ENCODE measurements around the gene CCDC158.

CCDC158 gene

GRCh38 chr4:76278583-76278982 is 142.4 kb downstream of the CCDC158 start:
- Mint-ChIP-seq H3K36me3 (ENCODE audit: low read depth) (no peaks in the 10 kb centered on the region), H3K9me3 (no peaks in the 10 kb centered on the region), H3K27me3 (peaks cover 9% of the 10 kb centered on the region), H3K27ac (no peak overlapping the region), H3K4me1 (ENCODE audit: low read depth) (peaks cover 1% of the 10 kb centered on the region), H3K4me3 (no peak overlapping the region)
- no peak for DNase-seq

- DNase-seq: no peak
These were observed 143.3 kb downstream of the CCDC158 start for GRCh38 chr4:76277667-76278066.

GRCh38 chr4:76276813-76277212 is 144.1 kb downstream of the CCDC158 start:
- peaks cover 9% of the 10 kb centered on the region for H3K27me3 Mint-ChIP-seq
- no peak for DNase-seq
- H3K36me3 Mint-ChIP-seq (ENCODE audit: low read depth): no peaks in the 10 kb centered on the region

More at GRCh38 chr4:76277667-76278066, 143.3 kb downstream of the CCDC158 start:
- no peak overlapping the region for H3K27ac Mint-ChIP-seq
- peaks cover 9% of the 10 kb centered on the region for H3K27me3 Mint-ChIP-seq
- H3K9me3 Mint-ChIP-seq: no peaks in the 10 kb centered on the region
- no peaks in the 10 kb centered on the region for H3K36me3 Mint-ChIP-seq (ENCODE audit: low read depth)
- no peak overlapping the region for H3K4me3 Mint-ChIP-seq
- H3K4me1 Mint-ChIP-seq (ENCODE audit: low read depth): peaks cover 1% of the 10 kb centered on the region

GRCh38 chr4:76275486-76276124 is 145.3 kb downstream of the CCDC158 start:
- H3K4me1 Mint-ChIP-seq (ENCODE audit: low read depth): peaks cover 1% of the 10 kb centered on the region
- peaks cover 13% of the 10 kb centered on the region for H3K27me3 Mint-ChIP-seq
- H3K9me3 Mint-ChIP-seq: no peaks in the 10 kb centered on the region
- no peak overlapping the region for H3K4me3 Mint-ChIP-seq
- no peak for DNase-seq
- H3K36me3 Mint-ChIP-seq (ENCODE audit: low read depth): no peaks in the 10 kb centered on the region
- H3K27ac Mint-ChIP-seq: no peak overlapping the region

More at GRCh38 chr4:76276813-76277212, 144.1 kb downstream of the CCDC158 start:
- Mint-ChIP-seq H3K4me1 (ENCODE audit: low read depth) (peaks cover 1% of the 10 kb centered on the region), H3K9me3 (no peaks in the 10 kb centered on the region), H3K4me3 (no peak overlapping the region), H3K27ac (no peak overlapping the region)

GRCh38 chr4:76272999-76273398 is 147.9 kb downstream of the CCDC158 start:
- H3K9me3 Mint-ChIP-seq: no peaks in the 10 kb centered on the region
- no peak for DNase-seq
- no peak overlapping the region for H3K4me3 Mint-ChIP-seq
- no peaks in the 10 kb centered on the region for H3K4me1 Mint-ChIP-seq (ENCODE audit: low read depth)
- H3K36me3 Mint-ChIP-seq (ENCODE audit: low read depth): no peaks in the 10 kb centered on the region
- H3K27ac Mint-ChIP-seq: no peak overlapping the region
- peaks cover 13% of the 10 kb centered on the region for H3K27me3 Mint-ChIP-seq

- no peak for DNase-seq
- H3K27me3 Mint-ChIP-seq: peaks cover 13% of the 10 kb centered on the region
These were observed 148.4 kb downstream of the CCDC158 start for GRCh38 chr4:76272582-76272981.

GRCh38 chr4:76272073-76272472 is 148.9 kb downstream of the CCDC158 start:
- DNase-seq: no peak
- Mint-ChIP-seq H3K27me3 (peaks cover 13% of the 10 kb centered on the region), H3K9me3 (no peaks in the 10 kb centered on the region), H3K4me1 (ENCODE audit: low read depth) (no peaks in the 10 kb centered on the region), H3K4me3 (no peak overlapping the region), H3K36me3 (ENCODE audit: low read depth) (no peaks in the 10 kb centered on the region), H3K27ac (no peak overlapping the region)

More at GRCh38 chr4:76272582-76272981, 148.4 kb downstream of the CCDC158 start:
- no peak overlapping the region for H3K4me3 Mint-ChIP-seq
- no peaks in the 10 kb centered on the region for H3K4me1 Mint-ChIP-seq (ENCODE audit: low read depth)
- no peak overlapping the region for H3K27ac Mint-ChIP-seq
- no peaks in the 10 kb centered on the region for H3K9me3 Mint-ChIP-seq
- no peaks in the 10 kb centered on the region for H3K36me3 Mint-ChIP-seq (ENCODE audit: low read depth)

- DNase-seq: no peak
- Mint-ChIP-seq H3K9me3 (no peaks in the 10 kb centered on the region), H3K4me3 (no peak overlapping the region), H3K27ac (no peak overlapping the region), H3K27me3 (peaks cover 9% of the 10 kb centered on the region), H3K4me1 (ENCODE audit: low read depth) (no peaks in the 10 kb centered on the region), H3K36me3 (ENCODE audit: low read depth) (no peaks in the 10 kb centered on the region)
These were observed 149.7 kb downstream of the CCDC158 start for GRCh38 chr4:76271248-76271647.

- no peaks in the 10 kb centered on the region for H3K9me3 Mint-ChIP-seq
- no peak overlapping the region for H3K4me3 Mint-ChIP-seq
- no peak for DNase-seq
- no peaks in the 10 kb centered on the region for H3K36me3 Mint-ChIP-seq (ENCODE audit: low read depth)
- no peaks in the 10 kb centered on the region for H3K4me1 Mint-ChIP-seq (ENCODE audit: low read depth)
- H3K27ac Mint-ChIP-seq: no peak overlapping the region
- peaks cover 4% of the 10 kb centered on the region for H3K27me3 Mint-ChIP-seq
These were observed 150.4 kb downstream of the CCDC158 start for GRCh38 chr4:76270244-76271175.

GRCh38 chr4:76267811-76268210 is 153.1 kb downstream of the CCDC158 start:
- H3K4me3 Mint-ChIP-seq: no peak overlapping the region
- no peak for DNase-seq
- H3K27ac Mint-ChIP-seq: no peak overlapping the region
- H3K9me3 Mint-ChIP-seq: no peaks in the 10 kb centered on the region
- H3K36me3 Mint-ChIP-seq (ENCODE audit: low read depth): no peaks in the 10 kb centered on the region
- H3K4me1 Mint-ChIP-seq (ENCODE audit: low read depth): no peaks in the 10 kb centered on the region
- peaks cover 4% of the 10 kb centered on the region for H3K27me3 Mint-ChIP-seq

- Mint-ChIP-seq H3K36me3 (ENCODE audit: low read depth) (no peaks in the 10 kb centered on the region), H3K27me3 (peaks cover 6% of the 10 kb centered on the region), H3K27ac (no peak overlapping the region), H3K4me3 (no peak overlapping the region), H3K9me3 (no peaks in the 10 kb centered on the region), H3K4me1 (ENCODE audit: low read depth) (no peaks in the 10 kb centered on the region)
- DNase-seq: no peak
These were observed 154.3 kb downstream of the CCDC158 start for GRCh38 chr4:76266627-76267026.

- Mint-ChIP-seq H3K4me1 (ENCODE audit: low read depth) (no peaks in the 10 kb centered on the region), H3K27me3 (peaks cover 2% of the 10 kb centered on the region), H3K36me3 (ENCODE audit: low read depth) (no peaks in the 10 kb centered on the region), H3K4me3 (no peak overlapping the region), H3K27ac (no peak overlapping the region), H3K9me3 (no peaks in the 10 kb centered on the region)
- no peak for DNase-seq
These were observed 155.2 kb downstream of the CCDC158 start for GRCh38 chr4:76265631-76266218.
